ENCODE results near the gene VAMP4.
"Not testable (repeated sequence)": the region's sequence is repeated elsewhere in the genome, so short reads cannot be mapped to it uniquely, and the experiment has no call there.

The VAMP4 gene

DNA sequence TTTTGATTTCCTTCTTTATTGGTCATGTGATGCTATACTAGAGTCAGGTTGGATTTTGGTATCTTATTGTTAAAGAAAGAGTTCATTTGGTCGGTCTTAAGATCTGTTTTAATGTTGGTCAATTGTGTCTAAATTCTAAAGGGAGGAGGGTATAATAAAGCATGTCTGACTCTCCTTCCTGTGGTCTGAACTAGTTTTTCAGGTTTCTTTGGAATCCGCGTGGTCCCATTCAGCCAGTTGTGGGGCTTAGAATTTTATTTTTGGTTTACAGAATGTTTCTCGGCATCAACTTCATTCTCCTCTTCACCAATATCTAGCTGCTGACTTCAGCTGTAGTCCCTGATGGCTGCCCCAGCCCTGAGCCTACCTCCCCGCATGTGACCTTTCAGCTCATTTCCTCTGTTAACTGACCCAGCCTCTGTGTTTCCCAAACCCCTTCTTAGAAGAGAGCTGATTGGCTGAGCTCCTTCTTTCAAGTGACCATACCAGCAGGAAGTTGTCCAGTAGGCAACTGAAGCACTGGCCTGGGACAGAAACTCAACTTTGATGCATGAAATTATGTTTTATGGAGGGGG lies 80.7 kb downstream of the VAMP4 start:
- H3K27ac ChIP-seq, result no peak overlapping the region
- TF ChIP-seq ZFX (IDR thresholded peaks at IDR 0.05; ENCODE audit: borderline replicate concordance), result no peak
- TF ChIP-seq CTCF (IDR thresholded peaks at IDR 0.05), result no peak

GRCh38 chr1:171656206-171656605 lies 85.7 kb downstream of the VAMP4 start:
- not testable (repeated sequence) for H3K27ac ChIP-seq

- TF ChIP-seq CTCF (IDR thresholded peaks at IDR 0.05) (peak; percentile 60), ZFX (IDR thresholded peaks at IDR 0.05; ENCODE audit: borderline replicate concordance) (no peak)
- H3K27ac ChIP-seq, result no peak overlapping the region
Measured at GRCh38 chr1:171655746-171656116, 86.1 kb downstream of the VAMP4 start.

- no peak overlapping the region for H3K27ac ChIP-seq
- TF ChIP-seq CTCF (IDR thresholded peaks at IDR 0.05), result peak; percentile 96
- TF ChIP-seq ZFX (IDR thresholded peaks at IDR 0.05; ENCODE audit: borderline replicate concordance), result no peak
Measured at GRCh38 chr1:171654942-171655745, 86.7 kb downstream of the VAMP4 start.

DNA sequence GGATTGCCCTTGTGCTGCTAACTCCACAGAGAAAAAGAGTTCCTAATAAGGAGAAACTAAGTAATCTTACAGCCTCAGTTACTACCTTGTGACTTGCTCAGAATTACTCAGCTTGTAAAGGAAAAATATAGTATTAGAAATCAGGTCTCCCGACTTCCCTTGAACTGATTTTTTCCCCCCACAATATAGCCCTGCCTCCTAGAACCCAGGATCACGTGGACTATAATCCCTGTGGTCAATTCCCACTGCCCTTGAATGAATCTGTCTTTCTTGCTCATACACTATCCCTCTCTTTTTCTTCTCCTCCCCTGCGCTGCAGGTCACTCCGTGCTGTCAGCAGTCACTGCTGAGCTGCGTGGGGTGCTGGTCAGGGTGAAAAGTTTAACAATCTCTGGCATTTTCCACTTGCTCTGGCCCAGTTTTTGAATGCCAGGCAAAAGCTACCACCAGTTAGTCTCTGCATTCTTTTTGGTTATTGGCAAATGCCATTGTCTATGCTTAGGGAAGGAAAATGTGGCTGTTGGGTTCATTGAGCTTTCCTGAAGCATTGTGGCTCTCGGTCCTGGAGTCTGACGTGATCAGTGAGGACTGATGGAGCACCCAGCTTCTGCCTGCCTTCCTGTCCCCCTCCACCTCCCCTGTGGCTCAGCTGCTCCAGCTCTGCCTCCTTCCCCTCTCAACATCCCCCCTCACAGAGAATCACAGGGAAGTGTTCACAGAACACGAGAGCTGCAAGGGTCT lies 87.5 kb downstream of the VAMP4 start:
- H3K27ac ChIP-seq, result no peak overlapping the region

GRCh38 chr1:171653796-171654195 lies 88.1 kb downstream of the VAMP4 start:
- H3K27ac ChIP-seq, result no peak overlapping the region
- no peak for TF ChIP-seq CTCF (IDR thresholded peaks at IDR 0.05)
- TF ChIP-seq ZFX (IDR thresholded peaks at IDR 0.05; ENCODE audit: borderline replicate concordance), result no peak

More for the DNA sequence above, 87.5 kb downstream of the VAMP4 start:
- TF ChIP-seq ZFX (IDR thresholded peaks at IDR 0.05; ENCODE audit: borderline replicate concordance), result no peak
- TF ChIP-seq CTCF (IDR thresholded peaks at IDR 0.05), result no peak

- TF ChIP-seq ZFX (IDR thresholded peaks at IDR 0.05; ENCODE audit: borderline replicate concordance), result no peak
- TF ChIP-seq CTCF (IDR thresholded peaks at IDR 0.05), result no peak
- no peak within 1 kb of the TSS for H3K27ac ChIP-seq
Measured at GRCh38 chr1:171652234-171652822, 89.5 kb downstream of the VAMP4 start, which contains the start of gene MYOC. TSS of gene MYOC (minus strand) at chr1:171652688. CDS start at chr1:171652611, 77 bp downstream.
